ENCODE results near the gene MYT1. TPM values are rescaled to one million over a fixed set of nuclear protein-coding genes. Genes with fewer than 3 reads are reported as not detected.

Gene MYT1
- total and polyA plus RNA-seq, 2 of the 8 experiments (the other 6 are each of a cell fraction or from before 2014, with no cell fraction given): 0.63 to 2.0 TPM

DNA sequence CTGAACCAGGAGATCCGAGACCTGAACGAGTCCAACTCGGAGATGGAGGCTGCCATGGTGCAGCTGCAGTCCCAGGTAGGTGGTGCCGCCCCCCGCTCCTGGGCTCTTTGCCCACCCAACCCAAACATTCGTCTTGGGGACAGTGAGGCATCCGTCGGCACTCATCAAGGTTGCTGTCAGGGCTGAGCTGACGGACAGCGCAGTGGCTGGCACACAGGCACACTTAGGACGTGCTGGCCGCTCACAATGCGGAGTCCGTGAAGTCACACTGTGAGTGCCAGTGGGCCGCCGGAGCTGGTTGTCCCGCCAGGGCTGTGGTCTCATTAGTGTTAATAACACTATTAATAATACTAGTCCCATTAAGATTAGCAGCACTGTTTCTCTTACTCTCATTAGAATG is 73.1 kb downstream of the MYT1 start (continued):
- no peak for TF ChIP-seq CTBP2 (IDR thresholded peaks at IDR 0.05; ENCODE audit: borderline replicate concordance, insufficient read depth, insufficient read length, low read length)

Measured in H1 (cell line).